ENCODE results near the gene ZNF629. TPM values are rescaled to one million over a fixed set of nuclear protein-coding genes. Genes with fewer than 3 reads are reported as not detected.

ZNF629 gene
- total and polyA plus RNA-seq, 2 of the 4 experiments (the other 2 are of a cell fraction) = 7.3 to 9.1 TPM

DNA sequence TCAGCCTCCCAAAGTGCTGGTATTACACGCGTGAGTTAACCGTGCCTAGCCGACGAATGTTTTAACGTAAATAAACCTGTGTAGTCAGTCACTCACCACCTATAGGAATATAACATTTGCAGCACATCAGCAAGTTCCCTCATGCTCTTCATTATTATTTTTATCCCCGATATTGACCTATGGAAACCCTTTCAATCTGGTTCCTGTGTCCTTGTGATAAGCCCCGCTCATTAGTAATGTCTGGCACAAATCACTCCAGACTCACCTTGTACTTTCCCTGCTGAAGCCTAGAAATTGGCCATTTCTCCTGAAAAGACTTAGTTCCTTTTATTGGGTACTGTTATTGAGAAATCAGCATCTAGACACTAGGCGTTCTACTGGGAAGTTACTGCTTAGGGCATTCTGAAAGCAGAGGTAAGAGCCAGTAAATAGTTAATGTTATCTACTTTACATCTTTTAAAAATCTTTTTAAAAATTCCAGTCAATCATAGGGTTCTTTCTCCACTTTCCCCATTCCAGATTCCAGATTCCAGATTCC, 40.3 kb downstream of the ZNF629 start:
- Histone ChIP-seq H3K14ac (replicated peaks; ENCODE audit: low read depth, low read length) (no peak overlapping the region), H3K9me3 (ENCODE audit: control insufficient read depth, insufficient read depth, low read length) (no peaks in the 10 kb centered on the region), H3K18ac (ENCODE audit: low read depth, low read length) (no peak overlapping the region), H2AK5ac (ENCODE audit: low read depth, low read length) (0 out of 2 replicates have a peak overlapping the region, but pooled peaks have one; percentile 4), H3K36me3 (ENCODE audit: control insufficient read depth, insufficient read depth, low read length) (peaks cover 20% of the 10 kb centered on the region), H3K4ac (ENCODE audit: low read depth, low read length) (no peak overlapping the region), H3K4me3 (ENCODE audit: insufficient read depth, low read depth, low read length) (no peak overlapping the region), H3K56ac (ENCODE audit: extremely low read depth, insufficient read depth, low read length) (no peak overlapping the region; the same call in 1 of the 2 replicates), H4K5ac (ENCODE audit: low read depth, low read length) (no peak overlapping the region), H3K27ac (ENCODE audit: insufficient read depth, low read length) (no peak overlapping the region), H3K4me1 (ENCODE audit: control insufficient read depth, insufficient read depth, low read length) (peaks cover under 1% of the 10 kb centered on the region; the same call in 1 of the 2 replicates), H3K79me1 (ENCODE audit: low read depth in 1 of 2, low read length in 2 of 2) (peaks cover 30 to 46% of the 10 kb centered on the region in 2 experiments), H2BK20ac (ENCODE audit: low read depth, low read length) (no peak overlapping the region), H3K9me1 (ENCODE audit: insufficient read depth, low read length) (peaks cover 17% of the 10 kb centered on the region), H2BK5ac (ENCODE audit: low read depth, low read length, poor library complexity, severe bottlenecking) (no peak overlapping the region), H4K20me1 (ENCODE audit: insufficient read depth, low read length) (peaks cover 2% of the 10 kb centered on the region; the same call in 1 of the 2 replicates), H2BK15ac (ENCODE audit: low read depth, low read length) (no peak overlapping the region), H3K27me3 (ENCODE audit: control insufficient read depth, insufficient read depth, low read length) (no peaks in the 10 kb centered on the region), H2AFZ (replicated peaks; ENCODE audit: low read length, poor library complexity) (no peak overlapping the region), H3K23ac (ENCODE audit: low read depth, low read length) (no peak overlapping the region), H4K91ac (ENCODE audit: insufficient read depth, low read depth, low read length) (no peak overlapping the region), H3K9ac (ENCODE audit: low read depth, low read length) (no peak overlapping the region), H3K4me2 (ENCODE audit: low read depth, low read length) (no peak overlapping the region), H4K8ac (ENCODE audit: low read depth in 2 of 2, low read length in 2 of 2) (no peak overlapping the region), H2AK9ac (replicated peaks; ENCODE audit: low read depth, low read length, poor library complexity) (no peak overlapping the region), H2BK120ac (ENCODE audit: low read depth, low read length) (no peak overlapping the region)
- ATAC-seq (ENCODE audit: low read depth) (no peak), DNase-seq (no peak)
- in situ Hi-C loops (cut with MboI; ENCODE audit: low sequenced_read_pairs) = no loop called here
- TF ChIP-seq RFX5 (IDR thresholded peaks at IDR 0.05; ENCODE audit: low read depth, low read length) = no peak
- no peak for TF ChIP-seq FOS (IDR thresholded peaks at IDR 0.05; ENCODE audit: low read depth, low read length)
- TF ChIP-seq BHLHE40 (IDR thresholded peaks at IDR 0.05; ENCODE audit: low read depth, low read length) = no peak
- TF ChIP-seq, protein P1, sequence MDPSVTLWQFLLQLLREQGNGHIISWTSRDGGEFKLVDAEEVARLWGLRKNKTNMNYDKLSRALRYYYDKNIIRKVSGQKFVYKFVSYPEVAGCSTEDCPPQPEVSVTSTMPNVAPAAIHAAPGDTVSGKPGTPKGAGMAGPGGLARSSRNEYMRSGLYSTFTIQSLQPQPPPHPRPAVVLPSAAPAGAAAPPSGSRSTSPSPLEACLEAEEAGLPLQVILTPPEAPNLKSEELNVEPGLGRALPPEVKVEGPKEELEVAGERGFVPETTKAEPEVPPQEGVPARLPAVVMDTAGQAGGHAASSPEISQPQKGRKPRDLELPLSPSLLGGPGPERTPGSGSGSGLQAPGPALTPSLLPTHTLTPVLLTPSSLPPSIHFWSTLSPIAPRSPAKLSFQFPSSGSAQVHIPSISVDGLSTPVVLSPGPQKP (IDR thresholded peaks at IDR 0.05; ENCODE audit: borderline replicate concordance, low read depth, low read length) = no peak
- no peak for TF ChIP-seq POLR2A (IDR thresholded peaks at IDR 0.05; ENCODE audit: low read depth, low read length)
- CTCF ChIA-PET = no interaction called here
- 89% methylated on average over 3 of the region's 9 CpGs; no CpG with 5 or more reads in 1 of the 2 experiments for WGBS, 2 experiments (ENCODE audit: extremely low coverage in 2 of 2, insufficient read length in 1 of 2)
- POLR2A ChIA-PET (ENCODE audit: unreplicated experiment) = no interaction called here
- dilution Hi-C loops (cut with HindIII; ENCODE audit: low sequenced_read_pairs, unreplicated experiment) = no loop called here
- BruUV-seq (replicated peaks) = no TSS peak
- intact Hi-C loops (cut with micrococcal nuclease) = no loop called here

Measured in IMR-90 (cell line).